Muscle layer of duodenum (tissue), 2 donors: Measurements from ENCODE around the gene PSENEN.
A peak's percentile ranks its signal among the peaks of the same experiment; 100 is the strongest.

ENCODE experiments used
- H3K27ac ChIP-seq: one replicate; pipeline ENCODE4 v1.7.0; 2013; ENCODE audit warnings: mild to moderate bottlenecking, low read length
- H3K27me3 ChIP-seq: one replicate; pipeline ENCODE4 v1.7.0; 2013; ENCODE audit warnings: low read depth, mild to moderate bottlenecking, control low read depth, low read length
- H3K36me3 ChIP-seq, 2 donors: one replicate each; pipeline ENCODE4 v1.7.0; 2013; ENCODE audit warnings: low read length in 2 of 2, control low read depth in 1 of 2, mild to moderate bottlenecking in 1 of 2; ENCODE audit not compliant: insufficient read depth in 2 of 2, control insufficient read depth in 1 of 2
- H3K4me1 ChIP-seq, 2 donors: one replicate each; pipeline ENCODE4 v1.7.0; 2013; ENCODE audit warnings: low read length in 2 of 2, mild to moderate bottlenecking in 2 of 2, control low read depth in 1 of 2, moderate library complexity in 1 of 2; ENCODE audit not compliant: insufficient read depth in 2 of 2, control insufficient read depth in 1 of 2
- H3K4me3 ChIP-seq, 2 donors: one replicate each; pipeline ENCODE4 v1.7.0; 2013; ENCODE audit warnings: low read length in 2 of 2, low read depth in 1 of 2, mild to moderate bottlenecking in 1 of 2
- H3K9me3 ChIP-seq, 2 donors: one replicate each; pipeline ENCODE4 v1.7.0; 2013; ENCODE audit warnings: low read length in 2 of 2, control low read depth in 1 of 2, mild to moderate bottlenecking in 1 of 2; ENCODE audit not compliant: control insufficient read depth in 1 of 2
- donor health status: healthy.

PSENEN gene

DNA sequence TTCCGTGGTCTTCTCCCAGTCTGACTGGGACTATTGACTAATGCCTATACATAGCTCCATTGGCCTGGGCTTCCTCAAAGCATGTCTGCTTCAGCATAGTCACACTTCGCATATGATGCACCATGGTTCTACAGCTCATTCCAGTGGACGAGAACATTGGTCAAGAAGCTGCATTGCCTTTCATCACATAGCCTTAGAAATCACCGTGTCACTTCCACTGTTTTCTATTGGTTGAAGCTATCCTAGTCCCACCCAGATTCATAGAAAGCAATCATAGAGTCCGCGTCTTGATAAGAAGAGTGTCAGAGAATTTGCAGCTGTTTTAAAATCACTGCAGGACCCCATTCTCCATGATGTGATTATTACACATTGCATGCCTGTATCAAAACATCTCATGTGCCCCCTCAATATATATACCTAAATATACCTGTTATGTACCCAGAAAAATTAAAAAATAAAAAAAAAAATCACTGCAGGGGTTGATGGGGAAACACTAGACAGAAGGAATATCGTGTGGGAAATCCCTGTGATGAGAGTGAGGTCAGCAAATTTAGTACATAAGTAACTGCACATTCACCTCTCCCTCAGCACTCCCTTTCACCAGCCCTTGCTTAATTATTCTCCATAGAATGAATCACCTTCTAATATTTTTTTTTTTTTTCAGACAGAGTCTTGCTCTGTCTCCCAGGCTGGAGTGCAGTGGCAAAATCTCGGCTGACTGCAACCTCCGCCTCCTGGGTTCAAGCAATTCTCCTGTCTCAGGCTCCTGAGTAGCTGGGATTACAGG is 27.8 kb downstream of the PSENEN start:
- Histone ChIP-seq H3K9me3 (no peaks in the 10 kb centered on the region), H3K4me3 (no peak overlapping the region), H3K27ac (no peak overlapping the region), H3K27me3 (no peaks in the 10 kb centered on the region), H3K36me3 (no peaks in the 10 kb centered on the region), H3K4me1 (peaks cover 4 to 14% of the 10 kb centered on the region in 2 donors)

DNA sequence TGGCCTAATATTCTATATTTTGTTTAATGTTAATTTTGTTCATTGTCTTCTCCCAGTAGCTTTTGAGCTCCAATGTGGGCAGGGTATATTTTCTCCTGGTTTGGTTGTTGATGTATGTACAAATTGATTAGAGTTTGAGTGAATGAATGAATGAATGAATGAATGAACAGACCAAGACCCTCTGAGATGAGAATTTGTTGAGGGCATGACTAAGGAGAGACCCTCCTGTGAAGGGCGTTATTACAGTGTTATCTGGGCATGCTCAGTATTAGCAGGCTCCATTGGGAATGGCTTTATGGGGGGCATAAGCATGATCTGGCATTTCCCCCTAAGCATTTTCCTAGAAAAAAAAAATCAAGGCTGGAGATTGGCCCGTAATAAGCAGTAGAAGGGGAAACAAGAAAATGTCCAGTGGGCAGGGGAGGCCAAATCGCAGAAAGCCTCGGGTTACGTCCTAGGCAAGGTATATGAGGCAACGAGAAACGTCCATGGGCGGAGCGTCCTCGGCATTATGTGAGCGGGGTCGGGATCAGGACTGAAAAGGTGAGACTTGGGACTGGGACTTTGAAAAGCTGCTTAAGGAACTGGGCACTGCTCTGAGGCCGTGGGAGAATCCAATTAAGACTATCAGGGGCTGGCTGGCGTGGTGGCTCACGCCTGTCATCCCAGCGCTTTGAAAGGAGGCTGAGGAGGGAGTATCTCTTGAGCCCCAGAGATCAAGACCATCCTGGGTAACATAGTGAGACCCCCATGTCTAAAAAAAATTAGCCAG is 29.0 kb downstream of the PSENEN start:
- Histone ChIP-seq H3K4me1 (peaks cover 4 to 13% of the 10 kb centered on the region in 2 donors), H3K36me3 (no peaks in the 10 kb centered on the region), H3K4me3 (peak overlapping the region; percentile 66), H3K27ac (no peak overlapping the region), H3K9me3 (no peaks in the 10 kb centered on the region), H3K27me3 (no peaks in the 10 kb centered on the region)

GRCh38 chr19:35775046-35775297 is 29.5 kb downstream of the PSENEN start:
- Histone ChIP-seq H3K4me3 (peak overlapping the region; percentile 66), H3K4me1 (peaks cover 4 to 13% of the 10 kb centered on the region in 2 donors), H3K36me3 (no peaks in the 10 kb centered on the region), H3K27ac (no peak overlapping the region), H3K9me3 (no peaks in the 10 kb centered on the region), H3K27me3 (no peaks in the 10 kb centered on the region)

GRCh38 chr19:35775298-35776101 is 30.0 kb downstream of the PSENEN start, which contains the start of gene ARHGAP33:
Gene ARHGAP33, plus strand, starts transcription at chr19:35775564. Its CDS starts 95 bp downstream, at chr19:35775659.
- Histone ChIP-seq H3K4me3 (peak within 1 kb of the TSS; percentile 66), H3K4me1 (peaks cover 4 to 13% of the 10 kb centered on the region in 2 donors), H3K36me3 (no peaks in the 10 kb centered on the region), H3K9me3 (no peaks in the 10 kb centered on the region), H3K27ac (no peak within 1 kb of the TSS), H3K27me3 (no peaks in the 10 kb centered on the region)

- Histone ChIP-seq H3K4me3 (peak overlapping the region; percentile 39 to 66), H3K36me3 (no peaks in the 10 kb centered on the region), H3K4me1 (peaks cover 4 to 13% of the 10 kb centered on the region in 2 donors), H3K27me3 (no peaks in the 10 kb centered on the region), H3K27ac (no peak overlapping the region), H3K9me3 (no peaks in the 10 kb centered on the region)
Measured at GRCh38 chr19:35776102-35776788, 30.8 kb downstream of the PSENEN start.

DNA sequence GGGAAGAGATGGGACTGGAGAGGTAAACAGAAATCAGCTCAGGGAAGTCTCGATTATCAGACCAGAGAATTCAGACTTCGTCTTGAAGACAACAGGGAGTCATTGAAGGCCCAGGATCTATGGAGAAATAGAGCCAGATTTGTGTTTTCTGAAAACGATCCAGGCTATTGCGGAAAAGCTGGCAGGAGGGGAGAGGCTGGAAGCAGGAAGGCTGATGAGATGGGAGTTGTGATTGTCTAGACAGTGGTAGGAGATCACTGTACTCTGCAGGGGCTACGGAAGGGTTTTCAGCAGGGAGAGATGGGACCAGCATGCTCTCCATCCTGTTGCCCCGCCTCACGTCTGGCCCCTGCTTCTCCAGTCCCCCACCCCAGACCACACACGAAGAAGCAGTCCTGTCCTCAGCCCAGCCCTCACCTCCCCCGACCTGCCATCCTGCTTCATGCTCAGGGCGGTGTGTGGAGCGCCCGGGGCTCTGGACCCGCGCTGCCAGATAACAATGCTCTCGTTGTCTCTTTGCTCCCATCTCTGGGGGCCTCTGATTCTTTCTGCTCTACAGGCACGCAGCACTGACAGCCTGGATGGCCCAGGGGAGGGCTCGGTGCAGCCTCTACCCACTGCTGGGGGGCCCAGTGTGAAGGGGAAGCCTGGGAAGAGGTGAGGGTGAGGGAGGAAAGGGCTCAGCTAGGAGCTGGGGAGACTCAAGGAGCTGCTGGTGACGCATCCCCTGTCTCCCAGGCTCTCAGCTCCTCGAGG is 31.8 kb downstream of the PSENEN start:
- H3K4me1 ChIP-seq, result peaks cover 4 to 13% of the 10 kb centered on the region in 2 donors
- no peak overlapping the region for H3K27ac ChIP-seq
- no peaks in the 10 kb centered on the region for H3K27me3 ChIP-seq
- no peaks in the 10 kb centered on the region for H3K9me3 ChIP-seq
- no peak overlapping the region for H3K4me3 ChIP-seq
- peaks cover 0 to 10% of the 10 kb centered on the region in 2 donors for H3K36me3 ChIP-seq

DNA sequence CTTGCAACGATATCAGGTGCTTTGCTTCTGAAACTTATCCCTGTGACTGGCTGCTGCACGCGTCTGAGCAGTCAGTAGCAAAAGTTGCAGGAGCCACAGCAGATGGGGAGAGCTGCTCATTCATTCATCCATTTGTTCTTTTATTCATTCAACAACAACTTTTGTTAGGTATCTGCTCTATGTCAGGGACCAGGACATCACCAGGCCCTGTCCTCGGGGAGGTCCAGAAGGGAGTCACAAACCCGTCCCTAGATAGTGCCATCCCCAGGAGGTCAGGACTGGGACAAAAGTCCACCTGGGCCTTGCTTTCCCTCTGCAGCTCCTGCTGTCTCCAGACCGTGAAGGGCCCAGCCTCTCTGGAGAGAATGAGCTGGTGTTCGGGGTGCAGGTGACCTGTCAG is 32.5 kb downstream of the PSENEN start:
- no peak overlapping the region for H3K4me3 ChIP-seq
- peaks cover 6 to 17% of the 10 kb centered on the region in 2 donors for H3K36me3 ChIP-seq
- no peak overlapping the region for H3K27ac ChIP-seq
- no peaks in the 10 kb centered on the region for H3K27me3 ChIP-seq
- no peaks in the 10 kb centered on the region for H3K9me3 ChIP-seq
- peaks cover 4 to 13% of the 10 kb centered on the region in 2 donors for H3K4me1 ChIP-seq

DNA sequence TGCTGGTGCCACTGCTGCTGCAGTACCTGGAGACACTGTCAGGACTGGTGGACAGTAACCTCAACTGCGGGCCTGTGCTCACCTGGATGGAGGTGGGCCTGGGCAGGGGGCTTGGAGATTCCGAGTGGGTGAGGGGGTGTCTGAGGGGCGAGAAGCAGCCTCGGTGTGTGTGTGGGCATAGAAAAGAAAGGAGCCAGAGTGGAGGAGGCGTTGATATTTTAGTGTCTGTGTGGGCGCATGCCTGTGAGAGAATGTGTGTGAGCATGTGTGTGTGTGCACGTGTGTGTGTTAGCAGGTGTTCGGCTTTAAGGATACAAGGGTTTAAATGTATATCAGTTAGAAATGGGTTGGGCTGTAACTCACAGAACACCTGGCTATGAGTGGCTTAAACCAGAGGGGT is 33.6 kb downstream of the PSENEN start:
- H3K27me3 ChIP-seq, result no peaks in the 10 kb centered on the region
- H3K27ac ChIP-seq, result no peak overlapping the region
- H3K9me3 ChIP-seq, result no peaks in the 10 kb centered on the region
- H3K4me1 ChIP-seq, result peaks cover 4 to 13% of the 10 kb centered on the region in 2 donors
- peaks cover 7 to 21% of the 10 kb centered on the region in 2 donors for H3K36me3 ChIP-seq
- H3K4me3 ChIP-seq, result no peak overlapping the region

DNA sequence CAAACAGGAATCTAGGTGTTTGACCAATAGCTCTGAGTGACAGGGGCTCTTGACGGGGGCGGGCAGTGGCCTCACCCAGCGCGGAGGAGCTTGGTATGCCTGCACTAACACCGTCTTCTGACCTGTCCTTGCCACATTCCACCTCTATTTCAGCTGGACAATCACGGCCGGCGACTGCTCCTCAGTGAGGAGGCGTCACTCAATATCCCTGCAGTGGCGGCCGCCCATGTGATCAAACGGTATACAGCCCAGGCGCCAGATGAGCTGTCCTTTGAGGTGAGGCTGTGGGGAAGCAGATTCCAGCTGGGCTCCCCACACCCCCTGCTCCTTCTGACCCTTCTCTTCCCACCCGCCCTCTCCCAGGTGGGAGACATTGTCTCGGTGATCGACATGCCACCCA is 34.6 kb downstream of the PSENEN start:
- peaks cover 0 to 8% of the 10 kb centered on the region in 2 donors for H3K4me1 ChIP-seq
- no peak overlapping the region for H3K4me3 ChIP-seq
- H3K27ac ChIP-seq, result no peak overlapping the region
- H3K36me3 ChIP-seq, result peaks cover 7 to 24% of the 10 kb centered on the region in 2 donors
- H3K27me3 ChIP-seq, result no peaks in the 10 kb centered on the region
- no peaks in the 10 kb centered on the region for H3K9me3 ChIP-seq

- H3K4me3 ChIP-seq, result no peak overlapping the region
- peaks cover 7 to 28% of the 10 kb centered on the region in 2 donors for H3K36me3 ChIP-seq
- no peaks in the 10 kb centered on the region for H3K9me3 ChIP-seq
Measured at GRCh38 chr19:35780717-35781116, 35.3 kb downstream of the PSENEN start.

More at GRCh38 chr19:35780717-35781116, 35.3 kb downstream of the PSENEN start:
- Histone ChIP-seq H3K27ac (no peak overlapping the region), H3K4me1 (peaks cover 0 to 7% of the 10 kb centered on the region in 2 donors), H3K27me3 (no peaks in the 10 kb centered on the region)
